SK-N-SH treated with all-trans-retinoic acid at 6 μM for 48 hours (cell line): ENCODE measurements around the gene SYPL1.
A peak's percentile ranks its signal among the peaks of the same experiment; 100 is the strongest.
"Not testable (repeated sequence)": the region's sequence is repeated elsewhere in the genome, so short reads cannot be mapped to it uniquely, and the experiment has no call there.

ENCODE experiments used
- ATAC-seq: fragments of 200-7000 bp; cut with Tn5 transposase; 3 replicates; pipeline ENCODE4 v1.9.1; 2020; ENCODE audit warnings: mild to moderate bottlenecking, moderate library complexity
- ARNTL ChIP-seq: fragments of 450-650 bp; formaldehyde crosslinking; IDR thresholded peaks from 2 replicates; pipeline ENCODE4 v1.5.0; 2020; ENCODE audit warnings: low read depth, mild to moderate bottlenecking, moderate library complexity, borderline replicate concordance
- BACH2 ChIP-seq: fragments of 250-450 bp; sonication (Bioruptor Pico); IDR thresholded peaks from 2 replicates; pipeline ENCODE4 v1.9.0; 2021; ENCODE audit warnings: mild to moderate bottlenecking, borderline replicate concordance
- CSRNP3 ChIP-seq: fragments of 250-450 bp; sonication (Bioruptor Pico); IDR thresholded peaks from 2 replicates; pipeline ENCODE4 v1.5.1; 2021; ENCODE audit warnings: mild to moderate bottlenecking, moderate library complexity
- ESRRG ChIP-seq: fragments of 250-450 bp; sonication (Bioruptor Pico); IDR thresholded peaks from 2 replicates; pipeline ENCODE4 v1.6.1; 2021; ENCODE audit warnings: mild to moderate bottlenecking
- GLIS3 ChIP-seq: fragments of 250-450 bp; sonication (Bioruptor Pico); IDR thresholded peaks from 2 replicates; pipeline ENCODE4 v1.5.0; 2020; ENCODE audit warnings: mild to moderate bottlenecking, moderate library complexity
- ISL1 ChIP-seq: fragments of 250-450 bp; sonication (Bioruptor Pico); IDR thresholded peaks from 2 replicates; pipeline ENCODE4 v2.1.2; 2022; ENCODE audit warnings: mild to moderate bottlenecking, moderate library complexity
- OSR1 ChIP-seq: fragments of 250-450 bp; sonication (Bioruptor Pico); IDR thresholded peaks from 2 replicates; pipeline ENCODE4 v1.8.0; 2022; ENCODE audit warnings: moderate library complexity, mild to moderate bottlenecking, inconsistent platforms
- PPARA ChIP-seq: fragments of 250-450 bp; sonication (Bioruptor Pico); IDR thresholded peaks from 2 replicates; pipeline ENCODE4 v1.5.0; 2020; ENCODE audit warnings: mild to moderate bottlenecking, borderline replicate concordance
- TCF4 ChIP-seq: fragments of 250-450 bp; sonication (Bioruptor Pico); IDR thresholded peaks from 2 replicates; pipeline ENCODE4 v1.8.0; 2021; ENCODE audit warnings: mild to moderate bottlenecking, moderate library complexity, borderline replicate concordance
- TOX ChIP-seq: fragments of 250-450 bp; sonication (Bioruptor Pico); IDR thresholded peaks from 2 replicates; pipeline ENCODE4 v1.8.0; 2021; ENCODE audit warnings: mild to moderate bottlenecking, moderate library complexity, borderline replicate concordance
- ZC3H10 ChIP-seq: fragments of 250-450 bp; sonication (Bioruptor Pico); IDR thresholded peaks from 2 replicates; pipeline ENCODE4 v1.5.1; 2021; ENCODE audit warnings: mild to moderate bottlenecking, moderate library complexity
- ZFP3 ChIP-seq: fragments of 250-450 bp; sonication (Bioruptor Pico); IDR thresholded peaks from 2 replicates; pipeline ENCODE4 v1.5.0; 2020; ENCODE audit warnings: mild to moderate bottlenecking, moderate library complexity
- ZFP30 ChIP-seq: fragments of 450-650 bp; formaldehyde crosslinking; IDR thresholded peaks from 2 replicates; pipeline ENCODE4 v1.5.0; 2022; ENCODE audit warnings: mild to moderate bottlenecking, moderate library complexity
- ZNF565 ChIP-seq: fragments of 450-650 bp; formaldehyde crosslinking; conservative IDR thresholded peaks from 2 replicates; pipeline ENCODE4 v1.5.0; 2020; ENCODE audit warnings: low read depth, mild to moderate bottlenecking, moderate library complexity
- ZNF8 ChIP-seq: fragments of 450-650 bp; formaldehyde crosslinking; IDR thresholded peaks from 2 replicates; pipeline ENCODE4 v1.5.0; 2020; ENCODE audit warnings: mild to moderate bottlenecking, moderate library complexity
- TF ChIP-seq, protein P1 (sequence below): fragments of 250-450 bp; sonication (Bioruptor Pico); IDR thresholded peaks from 2 replicates; pipeline ENCODE4 v1.5.1; 2020; ENCODE audit warnings: low read depth, mild to moderate bottlenecking, moderate library complexity
- TF ChIP-seq, protein P2 (sequence below): fragments of 250-450 bp; sonication (Bioruptor Pico); IDR thresholded peaks from 2 replicates; pipeline ENCODE4 v1.5.0; 2020; ENCODE audit warnings: mild to moderate bottlenecking, moderate library complexity
- TF ChIP-seq, protein P3 (sequence below): fragments of 250-450 bp; sonication (Bioruptor Pico); IDR thresholded peaks from 2 replicates; pipeline ENCODE4 v1.8.0; 2020; ENCODE audit warnings: mild to moderate bottlenecking, moderate library complexity, borderline replicate concordance
- TF ChIP-seq, protein P4 (sequence below): fragments of 250-450 bp; sonication (Bioruptor Pico); IDR thresholded peaks from 2 replicates; pipeline ENCODE4 v1.8.0; 2021; ENCODE audit warnings: low read depth, mild to moderate bottlenecking, moderate library complexity, borderline replicate concordance

The SYPL1 gene

DNA sequence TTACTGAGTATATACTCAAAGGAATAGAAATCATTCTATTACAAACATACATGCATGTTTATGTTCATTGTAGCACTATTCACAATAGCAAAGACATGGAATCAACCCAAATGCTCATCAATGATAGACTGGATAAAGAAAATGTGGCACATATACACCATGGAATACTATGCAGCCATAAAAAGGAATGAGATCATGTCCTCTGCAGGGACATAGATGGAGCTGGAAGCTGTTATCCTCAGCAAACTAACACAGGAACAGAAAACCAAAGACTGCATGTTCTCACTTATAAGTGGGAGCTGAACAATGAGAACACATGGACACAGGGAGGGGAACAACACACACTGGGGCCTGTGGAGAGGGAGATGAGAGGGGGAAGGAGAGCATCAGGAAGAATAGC, 26.1 kb upstream of the SYPL1 start:
- ATAC-seq, result not testable (repeated sequence)

DNA sequence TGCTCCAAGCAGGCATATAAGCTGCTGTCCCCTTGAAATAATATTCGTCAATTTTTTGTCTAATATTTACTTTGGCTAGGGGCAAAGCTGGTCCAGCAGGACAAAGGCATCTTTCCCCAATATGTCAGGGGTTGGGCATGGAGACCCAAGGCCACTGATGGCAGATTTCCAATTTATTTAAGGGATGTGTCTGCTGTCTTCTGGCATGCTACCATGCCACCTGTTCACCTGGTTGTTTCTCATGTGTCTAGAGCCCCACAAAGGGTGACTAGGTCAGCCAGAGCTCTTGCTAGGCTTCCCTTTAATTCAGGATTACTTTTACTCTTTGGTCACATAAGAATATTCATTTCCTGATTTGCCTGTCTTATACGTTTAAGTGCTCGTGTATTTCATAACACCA, 22.1 kb upstream of the SYPL1 start:
- no peak for ATAC-seq
- TF ChIP-seq, protein P1, sequence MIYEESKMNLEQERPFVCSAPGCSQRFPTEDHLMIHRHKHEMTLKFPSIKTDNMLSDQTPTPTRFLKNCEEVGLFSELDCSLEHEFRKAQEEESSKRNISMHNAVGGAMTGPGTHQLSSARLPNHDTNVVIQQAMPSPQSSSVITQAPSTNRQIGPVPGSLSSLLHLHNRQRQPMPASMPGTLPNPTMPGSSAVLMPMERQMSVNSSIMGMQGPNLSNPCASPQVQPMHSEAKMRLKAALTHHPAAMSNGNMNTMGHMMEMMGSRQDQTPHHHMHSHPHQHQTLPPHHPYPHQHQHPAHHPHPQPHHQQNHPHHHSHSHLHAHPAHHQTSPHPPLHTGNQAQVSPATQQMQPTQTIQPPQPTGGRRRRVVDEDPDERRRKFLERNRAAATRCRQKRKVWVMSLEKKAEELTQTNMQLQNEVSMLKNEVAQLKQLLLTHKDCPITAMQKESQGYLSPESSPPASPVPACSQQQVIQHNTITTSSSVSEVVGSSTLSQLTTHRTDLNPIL (CRISPR knock-in tag), result no peak

GRCh38 chr7:106129291-106129690, 17.2 kb upstream of the SYPL1 start:
- TF ChIP-seq PPARA (CRISPR knock-in tag) (no peak), CSRNP3 (no peak), ESRRG (no peak), ZFP3 (CRISPR knock-in tag) (no peak), BACH2 (no peak), TCF4 (CRISPR knock-in tag) (no peak), OSR1 (no peak), ARNTL (CRISPR knock-in tag) (no peak), GLIS3 (CRISPR knock-in tag) (no peak), ISL1 (CRISPR knock-in tag) (no peak), ZC3H10 (CRISPR knock-in tag) (no peak), ZNF565 (no peak), ZFP30 (no peak), ZNF8 (CRISPR knock-in tag) (no peak), TOX (no peak)
- TF ChIP-seq, protein P2, sequence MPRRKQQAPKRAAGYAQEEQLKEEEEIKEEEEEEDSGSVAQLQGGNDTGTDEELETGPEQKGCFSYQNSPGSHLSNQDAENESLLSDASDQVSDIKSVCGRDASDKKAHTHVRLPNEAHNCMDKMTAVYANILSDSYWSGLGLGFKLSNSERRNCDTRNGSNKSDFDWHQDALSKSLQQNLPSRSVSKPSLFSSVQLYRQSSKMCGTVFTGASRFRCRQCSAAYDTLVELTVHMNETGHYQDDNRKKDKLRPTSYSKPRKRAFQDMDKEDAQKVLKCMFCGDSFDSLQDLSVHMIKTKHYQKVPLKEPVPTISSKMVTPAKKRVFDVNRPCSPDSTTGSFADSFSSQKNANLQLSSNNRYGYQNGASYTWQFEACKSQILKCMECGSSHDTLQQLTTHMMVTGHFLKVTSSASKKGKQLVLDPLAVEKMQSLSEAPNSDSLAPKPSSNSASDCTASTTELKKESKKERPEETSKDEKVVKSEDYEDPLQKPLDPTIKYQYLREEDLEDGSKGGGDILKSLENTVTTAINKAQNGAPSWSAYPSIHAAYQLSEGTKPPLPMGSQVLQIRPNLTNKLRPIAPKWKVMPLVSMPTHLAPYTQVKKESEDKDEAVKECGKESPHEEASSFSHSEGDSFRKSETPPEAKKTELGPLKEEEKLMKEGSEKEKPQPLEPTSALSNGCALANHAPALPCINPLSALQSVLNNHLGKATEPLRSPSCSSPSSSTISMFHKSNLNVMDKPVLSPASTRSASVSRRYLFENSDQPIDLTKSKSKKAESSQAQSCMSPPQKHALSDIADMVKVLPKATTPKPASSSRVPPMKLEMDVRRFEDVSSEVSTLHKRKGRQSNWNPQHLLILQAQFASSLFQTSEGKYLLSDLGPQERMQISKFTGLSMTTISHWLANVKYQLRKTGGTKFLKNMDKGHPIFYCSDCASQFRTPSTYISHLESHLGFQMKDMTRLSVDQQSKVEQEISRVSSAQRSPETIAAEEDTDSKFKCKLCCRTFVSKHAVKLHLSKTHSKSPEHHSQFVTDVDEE (CRISPR knock-in tag), result no peak
- TF ChIP-seq, protein P3, sequence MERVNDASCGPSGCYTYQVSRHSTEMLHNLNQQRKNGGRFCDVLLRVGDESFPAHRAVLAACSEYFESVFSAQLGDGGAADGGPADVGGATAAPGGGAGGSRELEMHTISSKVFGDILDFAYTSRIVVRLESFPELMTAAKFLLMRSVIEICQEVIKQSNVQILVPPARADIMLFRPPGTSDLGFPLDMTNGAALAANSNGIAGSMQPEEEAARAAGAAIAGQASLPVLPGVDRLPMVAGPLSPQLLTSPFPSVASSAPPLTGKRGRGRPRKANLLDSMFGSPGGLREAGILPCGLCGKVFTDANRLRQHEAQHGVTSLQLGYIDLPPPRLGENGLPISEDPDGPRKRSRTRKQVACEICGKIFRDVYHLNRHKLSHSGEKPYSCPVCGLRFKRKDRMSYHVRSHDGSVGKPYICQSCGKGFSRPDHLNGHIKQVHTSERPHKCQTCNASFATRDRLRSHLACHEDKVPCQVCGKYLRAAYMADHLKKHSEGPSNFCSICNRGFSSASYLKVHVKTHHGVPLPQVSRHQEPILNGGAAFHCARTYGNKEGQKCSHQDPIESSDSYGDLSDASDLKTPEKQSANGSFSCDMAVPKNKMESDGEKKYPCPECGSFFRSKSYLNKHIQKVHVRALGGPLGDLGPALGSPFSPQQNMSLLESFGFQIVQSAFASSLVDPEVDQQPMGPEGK (CRISPR knock-in tag), result no peak
- TF ChIP-seq, protein P1 (CRISPR knock-in tag), result no peak
- ATAC-seq, result no peak

DNA sequence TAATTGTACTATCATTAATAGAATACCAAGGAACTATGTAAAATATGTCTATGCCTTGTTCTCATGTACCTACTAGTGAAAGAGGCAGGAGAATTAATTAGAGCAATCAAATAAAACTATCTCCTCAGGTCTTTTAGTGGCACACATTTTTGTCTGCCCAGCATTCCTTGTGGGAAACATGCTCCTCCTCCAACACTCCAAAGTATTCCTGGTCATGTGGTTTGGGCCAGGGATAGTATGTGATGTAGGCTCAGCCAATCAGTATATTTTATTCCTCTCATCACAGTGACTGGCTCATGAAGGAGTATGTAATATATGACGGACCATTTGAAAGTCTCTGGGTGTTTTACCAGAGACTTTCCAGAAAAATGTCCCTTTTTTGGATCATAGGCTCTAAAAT, 16.7 kb upstream of the SYPL1 start:
- TF ChIP-seq ISL1 (CRISPR knock-in tag) (0 out of 2 replicates have a peak, but pooled peaks have one; percentile 19), BACH2 (no peak), ARNTL (CRISPR knock-in tag) (no peak), ZNF8 (CRISPR knock-in tag) (no peak)
- TF ChIP-seq, protein P4, sequence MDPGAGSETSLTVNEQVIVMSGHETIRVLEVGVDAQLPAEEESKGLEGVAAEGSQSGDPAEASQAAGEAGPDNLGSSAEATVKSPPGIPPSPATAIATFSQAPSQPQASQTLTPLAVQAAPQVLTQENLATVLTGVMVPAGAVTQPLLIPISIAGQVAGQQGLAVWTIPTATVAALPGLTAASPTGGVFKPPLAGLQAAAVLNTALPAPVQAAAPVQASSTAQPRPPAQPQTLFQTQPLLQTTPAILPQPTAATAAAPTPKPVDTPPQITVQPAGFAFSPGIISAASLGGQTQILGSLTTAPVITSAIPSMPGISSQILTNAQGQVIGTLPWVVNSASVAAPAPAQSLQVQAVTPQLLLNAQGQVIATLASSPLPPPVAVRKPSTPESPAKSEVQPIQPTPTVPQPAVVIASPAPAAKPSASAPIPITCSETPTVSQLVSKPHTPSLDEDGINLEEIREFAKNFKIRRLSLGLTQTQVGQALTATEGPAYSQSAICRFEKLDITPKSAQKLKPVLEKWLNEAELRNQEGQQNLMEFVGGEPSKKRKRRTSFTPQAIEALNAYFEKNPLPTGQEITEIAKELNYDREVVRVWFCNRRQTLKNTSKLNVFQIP (CRISPR knock-in tag), result no peak

More for the DNA sequence above, 16.7 kb upstream of the SYPL1 start:
- peak; percentile 56 for ATAC-seq
